Measurements from ENCODE around the gene ATP8B3. TPM values are rescaled to one million over a fixed set of nuclear protein-coding genes. Genes with fewer than 3 reads are reported as not detected.

The ATP8B3 gene
- total and polyA plus RNA-seq, 9 of the 15 experiments (the other 6 are each of a cell fraction or from before 2014, with no cell fraction given): 1.2 to 12.3 (median 3.8) TPM

GRCh38 chr19:1814391-1814790 lies 2.3 kb upstream of the ATP8B3 start:
- Histone ChIP-seq H3K9ac (ENCODE audit: insufficient read depth in 1 of 2, low read depth in 2 of 2, low read length in 2 of 2) (peak overlapping the region in 1 of 2 experiments; percentile 56; a peak in 2 of 4 replicates), H3K27me3 (ENCODE audit: control insufficient read depth in 2 of 2, insufficient read depth in 2 of 2, low read length in 2 of 2) (no peaks in the 10 kb centered on the region), H3K9me3 (replicated peaks; ENCODE audit: control insufficient read depth, insufficient read depth, low read depth, low read length) (no peaks in the 10 kb centered on the region; the same call in 1 of the 2 replicates), H3K79me2 (ENCODE audit: control insufficient read depth, insufficient read depth, low read length) (peaks cover 5% of the 10 kb centered on the region; the same call in 1 of the 3 replicates), H3K36me3 (ENCODE audit: control insufficient read depth, insufficient read depth, low read length) (peaks cover 43% of the 10 kb centered on the region; the same call in 1 of the 3 replicates), H4K20me1 (replicated peaks; ENCODE audit: control insufficient read depth, insufficient read depth, low read length) (no peaks in the 10 kb centered on the region), H3K4me2 (ENCODE audit: insufficient read depth, low read length) (no peak overlapping the region), H2AFZ (ENCODE audit: low read depth, low read length) (no peak overlapping the region), H3K27ac (ENCODE audit: extremely low read depth, low read depth, low read length) (no peak overlapping the region), H3K9me1 (ENCODE audit: control insufficient read depth, insufficient read depth, low read length) (no peaks in the 10 kb centered on the region), H3K4me1 (replicated peaks in 1 of 2; ENCODE audit: control insufficient read depth in 2 of 2, insufficient read depth in 2 of 2, low read length in 2 of 2) (peaks cover 8 to 65% of the 10 kb centered on the region in 2 experiments; a peak in 3 of 5 replicates), H3K4me3 (no peak overlapping the region)
- WGBS (ENCODE audit: insufficient coverage, low coverage, missing lambda C conversion rate): 70% methylated on average over 10 of the region's 10 CpGs
- intact Hi-C loops (cut with micrococcal nuclease): no loop called here
- in situ Hi-C loops (cut with MboI): no loop called here
- no peak for DNase-seq (ENCODE audit: extremely low read depth in 1 of 4, low spot score in 3 of 4)
- ChIA-PET CTCF (ENCODE audit: low intra/inter-chr PET ratio) (no interaction called here), POLR2A (interaction anchor here (0.7 to 0.9 kb wide), 2 partner anchors 16 to 32 kb away, joined by 3 to 4 read pairs; no protein-coding TSS in a partner anchor)
- no TSS peak for BruUV-seq (replicated peaks)
- TF ChIP-seq TRIM28 (IDR thresholded peaks at IDR 0.05): no peak
- 0 out of 2 replicates have a peak, but pooled peaks have one; percentile 36 for TF ChIP-seq SUPT5H (IDR thresholded peaks at IDR 0.05)
- TF ChIP-seq RBM22 (IDR thresholded peaks at IDR 0.05; ENCODE audit: low read depth, low read length, poor library complexity, severe bottlenecking): peak; percentile 60
- TF ChIP-seq POLR2A (conservative IDR thresholded peaks at IDR 0.05): peak; percentile 56
- no peak for TF ChIP-seq CHD4 (IDR thresholded peaks at IDR 0.05; ENCODE audit: insufficient read depth, insufficient replicate concordance, low read depth, low read length, poor library complexity, severe bottlenecking)
- TF ChIP-seq POLR2AphosphoS5 (IDR thresholded peaks at IDR 0.05; ENCODE audit: control insufficient read depth, insufficient read depth, low read depth, low read length): peak; percentile 42; the same call in 1 of the 2 replicates
- peak; percentile 16; the same call in 1 of the 2 replicates for TF ChIP-seq MYNN (IDR thresholded peaks at IDR 0.05)
- TF ChIP-seq MYNN (CRISPR knock-in tag; IDR thresholded peaks at IDR 0.05): no peak
- TF ChIP-seq ZFX (CRISPR knock-in tag; IDR thresholded peaks at IDR 0.05): 0 out of 2 replicates have a peak, but pooled peaks have one; percentile 21
- no peak for TF ChIP-seq MAZ (CRISPR knock-in tag; conservative IDR thresholded peaks at IDR 0.05 in 1 of 2, IDR thresholded peaks at IDR 0.05 in 1 of 2)
- TF ChIP-seq POLR2AphosphoS2 (IDR thresholded peaks at IDR 0.05; ENCODE audit: low read length): 0 out of 2 replicates have a peak, but pooled peaks have one; percentile 32
- ATAC-seq: no peak
- FAIRE-seq: no peak
